Choroid plexus epithelial cell (primary cell): ENCODE data around the gene HOXD4.
A peak's percentile ranks its signal among the peaks of the same experiment; 100 is the strongest.

Source experiments
- DNase-seq: peaks from one replicate; pipeline ENCODE4 v3.0.0-alpha.2; 2010; ENCODE audit warnings: low read depth
- H3K4me3 ChIP-seq: 2 replicates; pipeline ENCODE4 v1.5.1; 2011; ENCODE audit warnings: low read depth, mild to moderate bottlenecking, control low read depth, low read length, moderate library complexity
- TF ChIP-seq, protein P1 (sequence below): conservative IDR thresholded peaks from 2 replicates; pipeline ENCODE4 v1.5.1; 2011; ENCODE audit warnings: low read depth, mild to moderate bottlenecking, control low read depth, inconsistent platforms, low read length, moderate library complexity

The HOXD4 gene

DNA sequence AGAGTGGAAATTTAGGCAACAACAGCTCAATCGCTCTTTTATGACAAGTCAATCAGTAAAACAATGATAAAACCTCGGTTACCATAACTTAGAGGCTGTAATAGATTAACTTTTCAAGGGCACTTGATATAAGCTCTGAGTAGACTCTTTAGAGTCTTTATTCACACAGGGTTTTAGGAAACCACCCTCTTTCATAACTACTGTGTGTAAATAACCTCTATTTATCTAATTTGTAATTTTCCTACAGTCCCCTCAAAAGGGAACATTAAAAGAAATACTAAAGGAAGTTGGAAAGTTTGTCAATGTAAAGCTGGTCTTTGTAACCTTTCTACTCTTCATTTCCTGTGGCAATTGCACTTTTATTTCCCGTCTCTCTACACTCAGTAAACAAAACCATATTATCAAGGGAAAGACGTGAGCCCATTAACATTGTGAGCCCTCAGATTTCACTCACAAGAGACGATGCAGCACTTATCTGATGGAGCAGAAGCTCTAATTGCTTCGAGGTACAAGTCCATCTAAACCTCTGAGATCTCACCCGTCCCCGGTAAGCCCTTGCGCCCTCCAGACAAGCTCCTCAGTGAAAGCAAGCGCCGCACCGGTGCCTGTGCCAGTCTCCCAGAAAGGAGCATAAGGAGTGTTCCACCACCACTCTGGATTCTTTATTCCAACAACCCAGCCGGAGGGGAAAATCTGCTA is 36.0 kb downstream of the HOXD4 start:
- TF ChIP-seq, protein P1, sequence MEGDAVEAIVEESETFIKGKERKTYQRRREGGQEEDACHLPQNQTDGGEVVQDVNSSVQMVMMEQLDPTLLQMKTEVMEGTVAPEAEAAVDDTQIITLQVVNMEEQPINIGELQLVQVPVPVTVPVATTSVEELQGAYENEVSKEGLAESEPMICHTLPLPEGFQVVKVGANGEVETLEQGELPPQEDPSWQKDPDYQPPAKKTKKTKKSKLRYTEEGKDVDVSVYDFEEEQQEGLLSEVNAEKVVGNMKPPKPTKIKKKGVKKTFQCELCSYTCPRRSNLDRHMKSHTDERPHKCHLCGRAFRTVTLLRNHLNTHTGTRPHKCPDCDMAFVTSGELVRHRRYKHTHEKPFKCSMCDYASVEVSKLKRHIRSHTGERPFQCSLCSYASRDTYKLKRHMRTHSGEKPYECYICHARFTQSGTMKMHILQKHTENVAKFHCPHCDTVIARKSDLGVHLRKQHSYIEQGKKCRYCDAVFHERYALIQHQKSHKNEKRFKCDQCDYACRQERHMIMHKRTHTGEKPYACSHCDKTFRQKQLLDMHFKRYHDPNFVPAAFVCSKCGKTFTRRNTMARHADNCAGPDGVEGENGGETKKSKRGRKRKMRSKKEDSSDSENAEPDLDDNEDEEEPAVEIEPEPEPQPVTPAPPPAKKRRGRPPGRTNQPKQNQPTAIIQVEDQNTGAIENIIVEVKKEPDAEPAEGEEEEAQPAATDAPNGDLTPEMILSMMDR = no peak
- DNase-seq = no peak
- no peak overlapping the region for H3K4me3 ChIP-seq

DNA sequence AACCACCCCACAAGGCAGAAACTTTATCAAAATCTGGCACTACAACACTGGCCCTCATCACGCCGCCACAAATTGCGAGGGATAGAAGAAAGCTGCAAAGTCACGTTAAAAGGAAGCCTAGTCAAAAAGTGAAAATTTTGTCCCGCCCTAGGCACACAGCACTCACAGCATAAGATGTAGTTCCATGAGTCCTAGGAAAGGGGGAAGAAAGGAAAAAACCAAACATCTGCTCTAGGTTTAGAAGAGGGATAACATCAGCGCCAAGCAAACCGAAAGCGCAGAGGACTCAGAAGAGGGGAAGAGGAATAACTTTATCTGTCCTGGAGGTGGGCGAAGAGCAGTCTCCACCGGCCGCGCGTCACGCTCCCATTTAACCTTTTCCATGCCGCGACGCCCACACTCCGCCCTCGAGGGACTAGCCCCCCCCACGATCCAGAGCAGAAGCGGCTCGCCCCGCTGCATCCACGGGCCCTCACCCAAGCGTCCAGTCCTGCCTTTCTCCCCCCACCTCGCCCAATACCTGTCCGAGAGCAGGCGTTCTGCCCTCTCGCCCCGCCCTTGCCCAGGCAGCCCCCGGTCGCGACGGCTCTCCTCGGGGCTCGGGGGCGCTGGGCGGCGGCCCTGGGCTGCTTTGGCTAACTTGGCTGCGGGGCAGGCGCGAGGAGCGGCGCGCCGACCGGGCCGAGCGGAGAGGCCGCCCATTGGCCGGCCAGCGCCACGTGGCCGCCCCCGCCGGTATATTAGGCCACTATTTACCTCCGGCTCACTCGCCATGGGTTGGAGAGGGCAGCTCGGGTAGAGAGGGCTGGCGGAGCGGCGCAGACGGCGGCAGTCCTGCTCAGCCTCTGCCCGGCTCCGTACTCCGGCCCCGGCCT is 36.8 kb downstream of the HOXD4 start, which contains the start of gene HOXD1:
TSS of gene HOXD1 (plus strand) at position 770 of the 875 bp plus-strand sequence. CDS start 134 bp downstream, outside the sequence.
- H3K4me3 ChIP-seq = peak within 1 kb of the TSS; percentile 42
- TF ChIP-seq, protein P1 = no peak
- DNase-seq = no peak

GRCh38 chr2:176188774-176189680 is 37.7 kb downstream of the HOXD4 start:
- peak overlapping the region; percentile 42 for H3K4me3 ChIP-seq
- no peak for DNase-seq
- TF ChIP-seq, protein P1 = no peak

DNA sequence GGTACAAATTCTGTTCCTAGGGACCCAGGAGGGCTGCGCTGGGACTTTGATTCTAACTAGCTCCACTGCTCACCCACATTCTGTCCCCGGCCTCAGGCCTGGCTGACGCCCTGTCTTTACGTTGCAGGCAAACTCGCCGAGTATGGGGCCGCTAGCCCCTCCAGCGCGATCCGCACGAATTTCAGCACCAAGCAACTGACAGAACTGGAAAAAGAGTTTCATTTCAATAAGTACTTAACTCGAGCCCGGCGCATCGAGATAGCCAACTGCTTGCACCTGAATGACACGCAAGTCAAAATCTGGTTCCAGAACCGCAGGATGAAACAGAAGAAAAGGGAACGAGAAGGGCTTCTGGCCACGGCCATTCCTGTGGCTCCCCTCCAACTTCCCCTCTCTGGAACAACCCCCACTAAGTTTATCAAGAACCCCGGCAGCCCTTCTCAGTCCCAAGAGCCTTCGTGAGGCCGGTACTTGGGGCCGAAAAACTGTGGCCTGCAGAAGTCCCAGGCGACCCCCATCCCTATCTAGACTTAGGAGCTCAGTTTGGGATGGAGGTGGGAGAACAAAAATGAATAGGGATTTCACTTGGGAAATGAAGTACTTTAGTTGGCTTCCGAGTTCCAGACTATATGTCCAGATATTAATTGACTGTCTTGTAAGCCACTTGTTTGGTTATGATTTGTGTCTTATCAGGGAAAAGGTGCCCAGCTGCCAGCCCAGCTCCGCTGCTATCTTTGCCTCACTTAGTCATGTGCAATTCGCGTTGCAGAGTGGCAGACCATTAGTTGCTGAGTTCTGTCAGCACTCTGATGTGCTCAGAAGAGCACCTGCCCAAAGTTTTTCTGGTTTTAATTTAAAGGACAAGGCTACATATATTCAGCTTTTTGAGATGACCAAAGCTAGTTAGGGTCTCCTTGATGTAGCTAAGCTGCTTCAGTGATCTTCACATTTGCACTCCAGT is 38.6 kb downstream of the HOXD4 start:
- TF ChIP-seq, protein P1 = no peak
- H3K4me3 ChIP-seq = no peak overlapping the region
- no peak for DNase-seq

DNA sequence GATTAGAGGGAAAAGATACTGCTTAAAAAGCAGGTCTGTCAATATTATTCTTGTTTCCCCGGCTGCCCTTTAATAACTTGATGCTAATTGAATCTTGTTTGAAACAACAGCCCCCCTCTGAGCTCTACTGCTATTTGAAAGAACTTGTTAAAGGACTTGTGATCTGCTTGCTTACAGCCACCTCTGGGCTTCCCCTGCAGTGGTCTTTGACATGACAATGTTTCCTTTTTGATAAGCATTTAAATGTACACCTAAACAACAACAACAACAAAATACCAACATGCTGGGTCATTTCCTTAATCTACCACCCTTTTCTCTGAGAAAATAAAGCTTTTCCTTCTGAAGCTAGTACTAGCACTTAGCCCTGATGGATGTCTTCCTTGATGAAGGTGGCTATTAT is 41.0 kb downstream of the HOXD4 start:
- TF ChIP-seq, protein P1 = no peak
- no peak overlapping the region for H3K4me3 ChIP-seq
- no peak for DNase-seq

DNA sequence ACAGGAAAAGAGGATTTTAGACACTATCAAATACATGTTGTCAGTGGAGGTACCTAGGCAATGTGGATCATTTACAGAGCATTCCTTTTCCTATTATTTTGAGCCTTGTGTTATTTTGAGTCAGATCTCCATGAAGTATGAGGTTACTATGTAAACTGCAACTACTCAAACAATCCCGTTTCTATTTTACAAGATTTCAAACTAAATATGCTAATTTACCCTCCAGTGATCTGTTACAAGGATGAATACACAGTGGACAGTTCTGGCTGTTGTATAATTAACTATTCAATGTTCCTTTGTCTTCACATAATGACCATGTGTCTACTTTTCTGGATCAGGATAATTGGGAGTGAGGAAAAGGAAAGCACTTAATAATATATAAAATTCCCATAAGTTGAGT is 41.7 kb downstream of the HOXD4 start:
- DNase-seq = no peak
- TF ChIP-seq, protein P1 = no peak

More for the DNA sequence above, 41.7 kb downstream of the HOXD4 start:
- H3K4me3 ChIP-seq = no peak overlapping the region
